Tibial nerve (tissue), 4 donors: ENCODE measurements around the gene ARID4B.

Experiments used
- EP300 ChIP-seq, 2 donors: sonication (generic); formaldehyde crosslinking; IDR thresholded peaks; one replicate each; pipeline ENCODE4 v1.6.1; 2017; ENCODE audit warnings: antibody characterized with exemption in 2 of 2, mild to moderate bottlenecking in 1 of 2
- POLR2A ChIP-seq, 2 donors: fragments of 450-650 bp; IDR thresholded peaks; one replicate each; pipeline ENCODE4 v1.6.1; 2017; ENCODE audit warnings: antibody characterized with exemption in 2 of 2, mild to moderate bottlenecking in 2 of 2, moderate library complexity in 2 of 2
- TF ChIP-seq, protein P1 (sequence below), 5 experiments: fragments of 200-600 bp in 3 of 5; fragments of 450-650 bp in 2 of 5; sonication (generic) in 3 of 5; IDR thresholded peaks; one replicate each; pipeline ENCODE4 v1.5.1; 2016 to 2019; ENCODE audit warnings: antibody characterized with exemption in 5 of 5, mild to moderate bottlenecking in 3 of 5, moderate library complexity in 2 of 5

- TF ChIP-seq, protein P1, sequence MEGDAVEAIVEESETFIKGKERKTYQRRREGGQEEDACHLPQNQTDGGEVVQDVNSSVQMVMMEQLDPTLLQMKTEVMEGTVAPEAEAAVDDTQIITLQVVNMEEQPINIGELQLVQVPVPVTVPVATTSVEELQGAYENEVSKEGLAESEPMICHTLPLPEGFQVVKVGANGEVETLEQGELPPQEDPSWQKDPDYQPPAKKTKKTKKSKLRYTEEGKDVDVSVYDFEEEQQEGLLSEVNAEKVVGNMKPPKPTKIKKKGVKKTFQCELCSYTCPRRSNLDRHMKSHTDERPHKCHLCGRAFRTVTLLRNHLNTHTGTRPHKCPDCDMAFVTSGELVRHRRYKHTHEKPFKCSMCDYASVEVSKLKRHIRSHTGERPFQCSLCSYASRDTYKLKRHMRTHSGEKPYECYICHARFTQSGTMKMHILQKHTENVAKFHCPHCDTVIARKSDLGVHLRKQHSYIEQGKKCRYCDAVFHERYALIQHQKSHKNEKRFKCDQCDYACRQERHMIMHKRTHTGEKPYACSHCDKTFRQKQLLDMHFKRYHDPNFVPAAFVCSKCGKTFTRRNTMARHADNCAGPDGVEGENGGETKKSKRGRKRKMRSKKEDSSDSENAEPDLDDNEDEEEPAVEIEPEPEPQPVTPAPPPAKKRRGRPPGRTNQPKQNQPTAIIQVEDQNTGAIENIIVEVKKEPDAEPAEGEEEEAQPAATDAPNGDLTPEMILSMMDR (IDR thresholded peaks at IDR 0.05): no peak
- no peak for TF ChIP-seq POLR2A (IDR thresholded peaks at IDR 0.05)
- no peak for TF ChIP-seq EP300 (IDR thresholded peaks at IDR 0.05)
These were observed 23.5 kb upstream of the ARID4B start for GRCh38 chr1:235351441-235351840.
